LNCAP (cell line): Measurements from ENCODE around the gene DAZAP2.

Experiments used
- CTCF ChIP-seq: fragments of 450-650 bp; IDR thresholded peaks from 2 replicates; pipeline ENCODE4 v1.5.1; 2017; ENCODE audit warnings: mild to moderate bottlenecking

The DAZAP2 gene

GRCh38 chr12:51218607-51219161 is 19.9 kb upstream of the DAZAP2 start:
- no peak for TF ChIP-seq CTCF

GRCh38 chr12:51219322-51219721 is 19.3 kb upstream of the DAZAP2 start:
- TF ChIP-seq CTCF = no peak

GRCh38 chr12:51222461-51222860 is 16.2 kb upstream of the DAZAP2 start:
- TF ChIP-seq CTCF = no peak

- TF ChIP-seq CTCF = no peak
These were observed 14.0 kb upstream of the DAZAP2 start for GRCh38 chr12:51224625-51225024.

GRCh38 chr12:51225234-51225633 is 13.4 kb upstream of the DAZAP2 start:
- TF ChIP-seq CTCF = no peak

- TF ChIP-seq CTCF = no peak
These were observed 12.9 kb upstream of the DAZAP2 start for GRCh38 chr12:51225771-51226170.

- TF ChIP-seq CTCF = no peak
These were observed 10.7 kb upstream of the DAZAP2 start for GRCh38 chr12:51227962-51228361.

- no peak for TF ChIP-seq CTCF
These were observed 9.4 kb upstream of the DAZAP2 start for GRCh38 chr12:51229116-51229809.
